Fibroblast of gingiva (primary cell): ENCODE results near the gene TUBB6.

Source experiments
- DNase-seq: peaks from one replicate; pipeline ENCODE4 v3.0.0-alpha.2; 2011; ENCODE audit warnings: low read depth

Gene TUBB6

GRCh38 chr18:12314591-12315305, 6.7 kb downstream of the TUBB6 start:
- no peak for DNase-seq

DNA sequence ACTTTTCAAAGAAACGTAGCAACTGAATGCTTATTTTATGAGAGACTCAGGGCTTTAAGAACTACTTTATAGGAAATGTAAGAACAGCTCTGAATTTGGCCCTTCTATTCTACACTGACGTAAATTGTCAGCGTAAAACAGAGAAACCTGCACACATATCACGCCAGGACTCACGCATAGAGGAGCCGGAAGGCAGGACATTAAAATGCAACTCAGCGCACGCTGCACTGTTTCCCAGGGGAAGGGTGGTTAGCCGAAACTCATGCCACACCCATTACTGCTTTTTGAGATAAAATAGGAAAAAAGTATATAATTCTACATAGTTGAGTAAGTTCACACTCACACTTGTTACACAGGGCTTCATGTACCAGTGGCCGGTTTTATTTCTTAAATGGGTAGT, 7.4 kb downstream of the TUBB6 start:
- no peak for DNase-seq

DNA sequence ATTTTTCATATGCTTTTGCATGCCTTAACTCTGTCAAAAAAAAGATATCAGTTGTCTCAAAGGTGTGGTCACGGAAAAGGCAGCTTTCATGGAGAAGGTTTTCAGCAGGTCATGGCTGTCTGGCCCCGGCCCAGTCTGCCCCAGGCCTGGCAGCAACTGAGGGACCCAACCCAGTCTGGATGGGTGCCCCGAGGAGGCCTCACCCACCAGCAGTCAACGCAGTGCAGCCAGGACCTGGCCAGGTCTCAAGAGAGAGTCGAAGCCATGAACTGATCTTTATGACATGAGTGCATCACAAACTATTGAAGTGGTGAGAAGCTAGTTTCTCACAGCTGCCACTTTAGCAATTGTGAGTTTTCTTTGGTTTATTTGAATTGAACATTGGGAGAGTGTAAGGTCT, 7.9 kb downstream of the TUBB6 start:
- DNase-seq, result no peak

DNA sequence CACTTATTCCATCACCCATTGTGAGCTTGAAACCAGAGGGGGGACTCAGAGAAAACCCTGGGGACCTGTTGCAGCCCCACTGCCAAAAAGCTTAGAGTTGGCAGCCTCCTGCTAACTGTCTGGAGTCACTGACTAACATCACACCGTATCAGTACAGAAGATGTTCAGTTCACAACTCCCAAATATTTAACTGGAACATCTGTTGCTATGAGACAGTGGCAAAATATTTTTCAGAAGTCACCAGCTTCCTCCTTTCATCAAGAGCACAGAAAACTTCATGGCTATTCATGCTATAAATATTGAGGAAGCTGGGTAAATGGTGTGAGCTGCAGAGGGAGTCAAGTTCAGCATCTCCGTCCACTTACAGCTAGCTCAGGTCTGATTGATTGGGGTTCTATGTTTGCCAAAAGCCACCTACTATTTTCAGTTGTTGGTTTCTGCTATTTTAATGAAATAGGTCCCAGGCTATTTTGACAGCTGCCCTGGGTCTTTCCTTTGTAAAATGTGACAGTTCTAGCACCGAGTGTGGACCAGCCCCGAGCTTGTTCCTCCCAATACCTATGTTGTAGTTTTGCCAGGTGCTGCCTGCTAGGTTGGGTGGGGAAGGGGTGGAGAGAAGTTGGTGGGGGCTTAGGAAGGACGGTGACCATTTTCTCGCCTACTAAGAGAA, 9.8 kb downstream of the TUBB6 start:
- peak; percentile 69 for DNase-seq

DNA sequence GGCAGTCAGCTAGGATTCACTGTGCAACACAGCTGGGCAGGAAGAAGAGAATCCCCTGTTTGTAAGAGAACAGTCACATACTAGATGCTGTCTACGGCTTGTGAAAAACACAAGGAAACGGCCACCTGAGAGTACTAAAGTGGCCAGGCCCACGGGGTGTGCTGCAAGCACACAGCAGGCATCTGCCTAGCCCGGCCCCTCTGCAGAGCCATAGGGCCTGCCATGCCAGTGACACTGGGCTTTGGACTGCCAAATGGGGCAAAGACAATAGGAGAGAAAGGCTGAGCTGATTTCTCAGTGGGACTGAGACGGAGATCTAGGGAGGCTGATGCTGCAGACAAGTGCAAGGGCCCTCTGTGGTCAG, 10.3 kb downstream of the TUBB6 start:
- no peak for DNase-seq

GRCh38 chr18:12318857-12319256, 10.8 kb downstream of the TUBB6 start:
- DNase-seq, result no peak

- DNase-seq, result no peak
Observed at GRCh38 chr18:12321333-12321732, 13.3 kb downstream of the TUBB6 start.

GRCh38 chr18:12324991-12325725, 17.1 kb downstream of the TUBB6 start:
- DNase-seq, result no peak

- DNase-seq, result no peak
Observed at GRCh38 chr18:12325726-12326245, 17.7 kb downstream of the TUBB6 start.

- no peak for DNase-seq
Observed at GRCh38 chr18:12326711-12327460, 18.8 kb downstream of the TUBB6 start.

- peak; percentile 72 for DNase-seq
Observed at GRCh38 chr18:12327510-12328178, 19.6 kb downstream of the TUBB6 start.

DNA sequence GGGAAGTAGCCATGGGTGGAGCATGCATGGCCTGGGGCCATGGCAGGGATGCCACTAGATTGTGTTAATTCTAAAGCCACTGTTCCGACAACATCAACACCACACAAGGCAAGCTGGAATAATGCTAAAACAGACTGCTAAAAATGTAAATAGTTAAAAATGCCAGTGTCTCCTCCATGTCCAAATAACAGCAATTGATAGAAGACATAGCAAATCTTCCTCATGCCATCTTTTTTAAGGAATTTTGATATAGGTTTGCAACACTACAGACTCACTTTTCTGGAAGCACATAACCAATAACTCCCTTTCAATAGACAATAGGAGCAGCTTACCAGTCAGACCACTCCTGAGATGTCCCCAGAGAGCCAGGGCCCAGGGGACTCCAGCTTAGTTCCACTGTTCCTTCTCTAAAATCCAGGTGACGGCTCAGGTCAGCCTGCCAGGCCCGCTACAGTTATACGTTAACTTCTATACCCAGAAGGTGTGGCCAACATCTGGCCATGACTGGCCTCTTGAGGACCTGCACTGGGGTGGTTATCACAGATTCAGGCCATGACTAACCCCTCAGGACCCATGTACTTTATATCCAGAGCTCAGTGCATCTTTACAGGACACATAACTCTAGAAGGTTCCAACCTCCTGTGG, 20.3 kb downstream of the TUBB6 start:
- DNase-seq, result no peak

- no peak for DNase-seq
Observed at GRCh38 chr18:12329125-12329698, 21.2 kb downstream of the TUBB6 start.

DNA sequence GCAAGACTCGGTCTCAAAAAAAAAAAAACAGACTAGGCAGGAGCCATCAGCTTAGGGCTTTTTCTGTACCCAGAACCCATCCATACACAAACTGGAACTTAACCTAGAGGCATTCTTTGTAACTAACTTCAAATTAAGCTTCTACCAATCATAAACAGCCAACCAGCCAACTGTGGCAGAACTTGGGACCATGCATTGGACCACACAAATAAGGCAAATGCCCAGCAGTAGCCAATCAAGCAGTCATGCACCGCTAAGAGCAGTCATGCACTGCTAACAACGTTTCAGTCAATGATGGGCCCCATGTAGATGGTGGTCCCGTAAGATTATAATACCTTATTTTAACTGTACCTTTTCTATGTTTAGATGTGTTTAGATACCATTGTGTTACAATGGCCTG, 22.7 kb downstream of the TUBB6 start:
- no peak for DNase-seq

DNA sequence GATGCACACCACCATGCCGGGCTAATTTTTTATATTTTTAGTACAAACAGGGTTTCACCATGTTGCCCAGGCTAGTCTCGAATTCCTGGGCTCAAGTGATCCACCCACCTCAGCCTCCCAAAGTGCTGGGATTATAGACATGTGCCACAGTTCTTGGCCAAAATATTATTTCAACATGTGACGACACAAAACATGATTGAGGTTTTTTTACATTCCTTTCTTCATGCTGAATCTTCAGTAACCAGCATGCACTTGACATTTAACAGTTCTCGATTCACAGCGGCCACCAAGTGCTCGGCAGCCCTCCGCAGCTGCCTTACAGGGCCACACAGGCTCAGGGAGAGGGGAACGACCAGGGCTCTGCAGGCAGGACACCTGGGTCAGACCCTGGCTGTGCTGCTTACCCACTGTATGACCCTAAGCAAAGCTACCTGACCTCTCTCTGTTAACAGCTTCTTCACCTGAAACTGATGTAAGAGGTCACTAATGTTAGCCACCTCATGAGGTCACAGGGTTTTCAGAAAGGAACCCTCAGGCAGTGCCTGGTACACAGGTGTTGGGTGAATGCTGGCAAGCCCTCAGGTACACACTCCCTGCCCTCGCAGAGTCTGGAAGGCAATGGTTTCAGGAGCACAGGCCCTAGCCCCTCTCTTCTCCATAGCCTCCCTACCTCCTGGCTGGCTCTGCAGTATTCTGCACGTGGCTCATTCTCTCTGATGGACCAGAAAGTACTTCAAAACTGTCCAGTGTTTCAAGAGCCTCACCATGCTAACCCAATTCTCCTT, 25.7 kb downstream of the TUBB6 start:
- no peak for DNase-seq

DNA sequence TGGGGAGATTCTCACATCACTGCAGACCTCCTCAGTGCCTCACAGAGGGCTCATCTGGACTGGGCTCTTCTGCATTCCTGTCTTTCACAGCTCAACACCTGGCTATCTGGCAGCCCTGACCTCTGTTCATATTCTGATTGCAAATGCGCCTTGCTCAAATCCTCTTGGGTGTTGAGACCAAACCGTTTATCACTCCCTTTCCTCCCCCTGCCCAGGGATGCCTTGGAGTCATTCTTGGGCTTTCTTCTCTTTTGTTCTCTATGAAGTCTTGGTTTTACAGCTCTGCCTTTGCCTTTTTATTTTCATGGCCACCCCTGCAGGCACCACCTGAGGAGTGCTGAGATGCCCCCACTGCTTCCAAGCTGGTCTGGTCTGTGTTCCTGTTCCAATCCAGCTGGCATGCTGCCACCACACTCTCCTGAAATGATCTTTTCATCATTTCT, 26.3 kb downstream of the TUBB6 start:
- no peak for DNase-seq

- DNase-seq, result no peak
Observed at GRCh38 chr18:12334863-12335262, 26.8 kb downstream of the TUBB6 start.

- DNase-seq, result no peak
Observed at GRCh38 chr18:12335503-12335902, 27.5 kb downstream of the TUBB6 start.

DNA sequence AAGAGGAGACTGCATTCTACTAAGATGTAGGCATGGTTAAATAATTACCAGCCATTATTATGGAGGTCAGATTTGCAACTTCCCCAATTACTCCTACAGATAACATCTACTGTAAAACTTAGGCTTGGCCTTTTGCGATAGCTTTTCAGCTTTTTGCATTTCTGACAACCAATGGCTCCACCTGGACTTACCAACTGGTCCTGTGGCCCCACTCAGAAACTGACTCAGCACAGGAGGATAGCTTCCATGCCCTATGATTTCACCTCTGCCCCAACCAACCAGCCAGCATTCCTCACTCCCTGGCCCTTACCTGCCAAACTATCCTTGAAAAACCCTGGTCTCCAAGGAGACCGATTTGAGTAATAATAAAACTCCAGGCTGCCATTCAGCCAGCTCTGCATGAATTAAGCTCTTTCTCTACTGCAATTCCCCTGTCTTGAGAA, 28.2 kb downstream of the TUBB6 start:
- no peak for DNase-seq

GRCh38 chr18:12336887-12337286, 28.8 kb downstream of the TUBB6 start:
- peak; percentile 43 for DNase-seq
